ENCODE results near the gene PARP14.

The PARP14 gene

GRCh38 chr3:122690096-122690495, 9.5 kb downstream of the PARP14 start:
- TF ChIP-seq CTCF (IDR thresholded peaks at IDR 0.05; ENCODE audit: insufficient read depth, low read length, poor library complexity, severe bottlenecking): no peak

DNA sequence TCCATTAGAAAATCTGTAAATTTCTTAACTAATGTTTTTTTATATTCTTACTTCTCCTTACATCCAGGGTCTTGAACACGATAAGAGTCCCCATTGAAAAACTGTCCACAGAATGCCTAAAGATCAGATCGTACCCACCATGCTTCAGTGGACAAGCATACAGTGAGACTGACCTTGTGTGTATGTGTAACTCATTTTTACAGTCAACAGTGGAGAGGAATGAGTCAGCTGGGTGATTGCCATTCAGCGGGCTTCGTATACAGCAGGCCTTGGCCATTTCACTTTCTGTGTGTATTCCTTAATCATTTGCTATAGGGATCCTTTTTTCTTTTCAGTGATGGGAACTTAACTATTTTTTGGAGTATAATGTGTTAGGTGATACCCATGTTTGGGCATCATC, 10.6 kb downstream of the PARP14 start:
- no peak for DNase-seq (ENCODE audit: extremely low read depth, insufficient read length)
- H3K4me3 ChIP-seq (replicated peaks; ENCODE audit: low read depth, low read length): no peak overlapping the region
- H3K27me3 ChIP-seq (replicated peaks; ENCODE audit: control insufficient read depth, insufficient read depth, low read length): no peaks in the 10 kb centered on the region
- no peak for TF ChIP-seq CTCF (IDR thresholded peaks at IDR 0.05; ENCODE audit: insufficient read depth, low read length, poor library complexity, severe bottlenecking)
- H3K36me3 ChIP-seq (ENCODE audit: control insufficient read depth, insufficient read depth, low read length): peaks cover 24% of the 10 kb centered on the region

More at GRCh38 chr3:122690096-122690495, 9.5 kb downstream of the PARP14 start:
- DNase-seq (ENCODE audit: extremely low read depth, insufficient read length): no peak
- no peaks in the 10 kb centered on the region for H3K27me3 ChIP-seq (replicated peaks; ENCODE audit: control insufficient read depth, insufficient read depth, low read length)
- H3K4me3 ChIP-seq (replicated peaks; ENCODE audit: low read depth, low read length): no peak overlapping the region
- H3K36me3 ChIP-seq (ENCODE audit: control insufficient read depth, insufficient read depth, low read length): peaks cover 24% of the 10 kb centered on the region

DNA sequence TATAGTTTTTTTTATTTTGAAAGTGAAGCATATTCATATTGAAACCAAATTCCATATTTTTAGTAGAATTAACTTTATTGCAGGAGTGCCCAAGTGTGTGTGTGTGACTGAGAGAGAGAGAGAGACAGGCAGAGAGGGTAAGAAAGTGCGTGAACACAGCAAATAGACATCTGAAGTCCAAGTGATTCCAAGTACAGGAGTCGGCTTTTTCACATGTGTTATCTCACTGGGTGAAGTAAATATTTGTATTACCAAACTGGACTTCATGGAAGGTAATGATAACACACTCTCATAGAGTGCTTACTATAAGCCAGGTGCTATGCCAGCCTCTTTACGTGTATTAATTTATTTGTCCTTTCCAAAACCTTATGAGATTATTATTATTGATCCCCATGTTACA, 12.0 kb downstream of the PARP14 start:
- Histone ChIP-seq H3K27me3 (replicated peaks; ENCODE audit: control insufficient read depth, insufficient read depth, low read length) (no peaks in the 10 kb centered on the region), H3K36me3 (ENCODE audit: control insufficient read depth, insufficient read depth, low read length) (peaks cover 22% of the 10 kb centered on the region), H3K4me3 (replicated peaks; ENCODE audit: low read depth, low read length) (no peak overlapping the region)
- TF ChIP-seq CTCF (IDR thresholded peaks at IDR 0.05; ENCODE audit: insufficient read depth, low read length, poor library complexity, severe bottlenecking): no peak
- DNase-seq (ENCODE audit: extremely low read depth, insufficient read length): no peak

DNA sequence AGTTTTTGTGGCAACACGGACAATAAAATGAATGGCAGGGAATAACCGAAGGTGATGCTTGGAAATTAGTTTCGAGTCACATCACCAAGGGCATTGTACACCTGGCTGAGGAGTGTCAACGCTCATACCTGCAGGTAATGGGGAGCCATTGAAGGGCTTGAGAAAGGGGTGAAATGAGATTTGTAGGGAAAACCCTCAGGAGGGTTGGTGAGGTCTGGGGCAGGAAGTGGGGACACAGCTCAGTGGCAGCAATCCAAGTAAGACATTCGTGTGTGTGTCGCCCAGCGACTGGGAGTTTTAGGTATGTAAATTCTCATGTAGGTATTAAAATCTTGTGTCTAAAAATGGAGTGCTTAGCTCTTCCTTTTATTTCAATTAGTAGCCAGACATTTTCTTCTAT, 14.3 kb downstream of the PARP14 start:
- H3K27me3 ChIP-seq (replicated peaks; ENCODE audit: control insufficient read depth, insufficient read depth, low read length): no peaks in the 10 kb centered on the region

DNA sequence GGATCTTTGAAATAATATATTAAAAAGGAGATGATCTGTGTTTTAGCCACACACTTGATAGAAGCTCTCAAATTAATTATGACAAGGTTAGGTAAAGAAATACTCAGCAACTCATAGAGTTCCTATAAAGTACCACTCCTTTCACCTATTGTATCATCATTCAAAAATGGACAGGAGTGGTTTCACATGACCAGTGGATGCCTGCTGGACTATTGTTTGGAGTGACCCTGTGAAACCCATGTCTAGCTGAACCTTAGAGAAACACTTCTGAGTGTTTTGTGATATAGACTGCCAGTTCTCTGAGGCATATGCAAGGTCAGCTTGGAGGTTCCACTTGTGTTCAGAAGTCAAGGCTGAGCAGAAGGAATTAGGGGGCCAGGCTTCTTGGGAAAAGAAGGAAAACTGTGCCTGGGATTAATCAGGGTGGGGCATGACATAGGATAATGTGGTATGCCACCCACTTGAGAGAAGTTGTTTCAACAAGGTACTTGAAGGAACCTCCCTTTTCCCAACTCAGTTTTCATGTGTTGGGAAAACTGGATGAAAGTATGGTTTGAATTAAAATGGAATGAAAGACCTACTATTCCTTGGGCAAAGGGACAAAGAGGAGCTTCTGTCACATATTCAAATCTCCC, 15.4 kb downstream of the PARP14 start:
- Histone ChIP-seq H3K36me3 (ENCODE audit: control insufficient read depth, insufficient read depth, low read length) (peaks cover 30% of the 10 kb centered on the region), H3K4me3 (replicated peaks; ENCODE audit: low read depth, low read length) (no peak overlapping the region), H3K27me3 (replicated peaks; ENCODE audit: control insufficient read depth, insufficient read depth, low read length) (no peaks in the 10 kb centered on the region)
- DNase-seq (ENCODE audit: extremely low read depth, insufficient read length): no peak
- TF ChIP-seq CTCF (IDR thresholded peaks at IDR 0.05; ENCODE audit: insufficient read depth, low read length, poor library complexity, severe bottlenecking): no peak

More for the DNA sequence above, 14.3 kb downstream of the PARP14 start:
- Histone ChIP-seq H3K4me3 (replicated peaks; ENCODE audit: low read depth, low read length) (no peak overlapping the region), H3K36me3 (ENCODE audit: control insufficient read depth, insufficient read depth, low read length) (peaks cover 27% of the 10 kb centered on the region)
- DNase-seq (ENCODE audit: extremely low read depth, insufficient read length): peak; percentile 32
- no peak for TF ChIP-seq CTCF (IDR thresholded peaks at IDR 0.05; ENCODE audit: insufficient read depth, low read length, poor library complexity, severe bottlenecking)
